IMR-90 (cell line): ENCODE results near the gene PTPRG. TPM values are rescaled to one million over a fixed set of nuclear protein-coding genes. Genes with fewer than 3 reads are reported as not detected.

Source experiments
- ATAC-seq: fragments of 200-7000 bp; cut with Tn5 transposase; 2 replicates; pipeline ENCODE4 v1.9.1; 2020; ENCODE audit warnings: low read depth, mild to moderate bottlenecking, moderate library complexity
- BruUV-seq: library from RNA; stranded (reverse); fragments of 400-500 nt; replicated peaks from 2 replicates; lab custom pipeline; 2021; lab: Mats Ljungman, UMichigan
- CTCF ChIA-PET: fragments of 300-600 bp; formaldehyde crosslinking; extraction: SDS; loops from one replicate; lab custom pipeline; 2021; ENCODE audit warnings: antibody characterized with exemption; lab: Yijun Ruan, JAX
- POLR2A ChIA-PET: fragments of 300-600 bp; sonication (Branson Sonifier 250); formaldehyde crosslinking; loops from one replicate; lab custom pipeline; 2022; ENCODE audit warnings: antibody characterized with exemption; ENCODE audit not compliant: unreplicated experiment; lab: Charles Lee
- DNase-seq: peaks from one replicate; pipeline ENCODE4 v3.0.0; 2013
- H2AFZ ChIP-seq: replicated peaks from 2 replicates; pipeline ENCODE3; 2013; ENCODE audit warnings: low read length, mild to moderate bottlenecking; ENCODE audit not compliant: poor library complexity
- H2AK5ac ChIP-seq: 2 replicates; pipeline ENCODE4 v1.6.1; 2013; ENCODE audit warnings: low read depth, low read length, inconsistent platforms
- H2AK9ac ChIP-seq: replicated peaks from 2 replicates; pipeline ENCODE3; 2013; ENCODE audit warnings: mild to moderate bottlenecking, low read depth, low read length, moderate library complexity; ENCODE audit not compliant: poor library complexity
- H2BK120ac ChIP-seq: 2 replicates; pipeline ENCODE4 v1.6.1; 2013; ENCODE audit warnings: low read depth, low read length, inconsistent platforms
- H2BK15ac ChIP-seq: 3 replicates; pipeline ENCODE4 v1.6.1; 2013; ENCODE audit warnings: low read depth, low read length, inconsistent platforms
- H2BK20ac ChIP-seq: 2 replicates; pipeline ENCODE4 v1.6.1; 2013; ENCODE audit warnings: low read depth, mild to moderate bottlenecking, inconsistent platforms, low read length, moderate library complexity
- H2BK5ac ChIP-seq: 2 replicates; pipeline ENCODE4 v1.6.1; 2013; ENCODE audit warnings: mild to moderate bottlenecking, low read depth, low read length, inconsistent platforms; ENCODE audit not compliant: poor library complexity, severe bottlenecking
- H3K14ac ChIP-seq: replicated peaks from 2 replicates; pipeline ENCODE4 v1.6.1; 2013; ENCODE audit warnings: low read depth, low read length, inconsistent platforms
- H3K18ac ChIP-seq: 2 replicates; pipeline ENCODE4 v1.6.1; 2013; ENCODE audit warnings: low read depth, low read length, control low read depth
- H3K23ac ChIP-seq: 2 replicates; pipeline ENCODE4 v1.6.1; 2013; ENCODE audit warnings: low read depth, low read length, inconsistent platforms
- H3K27ac ChIP-seq: 2 replicates; pipeline ENCODE4 v1.5.1; 2013; ENCODE audit warnings: mild to moderate bottlenecking, control low read depth, low read length; ENCODE audit not compliant: insufficient read depth
- H3K27me3 ChIP-seq: 2 replicates; pipeline ENCODE4 v1.6.1; 2013; ENCODE audit warnings: low read length; ENCODE audit not compliant: control insufficient read depth, insufficient read depth
- H3K36me3 ChIP-seq: 2 replicates; pipeline ENCODE4 v1.6.1; 2013; ENCODE audit warnings: low read length, mixed read lengths; ENCODE audit not compliant: control insufficient read depth, insufficient read depth
- H3K4ac ChIP-seq: 2 replicates; pipeline ENCODE4 v1.6.1; 2013; ENCODE audit warnings: low read depth, low read length, inconsistent platforms
- H3K4me1 ChIP-seq: 2 replicates; pipeline ENCODE4 v1.6.1; 2013; ENCODE audit warnings: low read length, mixed read lengths; ENCODE audit not compliant: control insufficient read depth, insufficient read depth
- H3K4me2 ChIP-seq: 2 replicates; pipeline ENCODE4 v1.6.1; 2013; ENCODE audit warnings: low read depth, mild to moderate bottlenecking, control low read depth, low read length, moderate library complexity
- H3K4me3 ChIP-seq: 2 replicates; pipeline ENCODE4 v1.5.1; 2013; ENCODE audit warnings: low read depth, mild to moderate bottlenecking, control low read depth, low read length, moderate library complexity; ENCODE audit not compliant: insufficient read depth
- H3K56ac ChIP-seq: 2 replicates; pipeline ENCODE4 v1.6.1; 2013; ENCODE audit warnings: low read length, inconsistent platforms; ENCODE audit not compliant: insufficient read depth; ENCODE audit errors: extremely low read depth
- H3K79me1 ChIP-seq, 2 experiments: 2 replicates each; pipeline ENCODE4 v1.6.1; 2013; ENCODE audit warnings: low read length in 2 of 2, inconsistent platforms in 1 of 2, low read depth in 1 of 2
- H3K9ac ChIP-seq: 2 replicates; pipeline ENCODE4 v1.6.1; 2013; ENCODE audit warnings: low read depth, low read length, control low read depth
- H3K9me1 ChIP-seq: 2 replicates; pipeline ENCODE4 v1.6.1; 2013; ENCODE audit warnings: low read length, inconsistent platforms; ENCODE audit not compliant: insufficient read depth
- H3K9me3 ChIP-seq: 2 replicates; pipeline ENCODE4 v1.6.1; 2013; ENCODE audit warnings: low read length; ENCODE audit not compliant: control insufficient read depth, insufficient read depth
- H4K20me1 ChIP-seq: 2 replicates; pipeline ENCODE4 v1.6.1; 2013; ENCODE audit warnings: low read length, inconsistent platforms; ENCODE audit not compliant: insufficient read depth
- H4K5ac ChIP-seq: 2 replicates; pipeline ENCODE4 v1.6.1; 2013; ENCODE audit warnings: mild to moderate bottlenecking, low read depth, low read length, control low read depth
- H4K8ac ChIP-seq, 2 experiments: 2 replicates each; pipeline ENCODE4 v1.6.1; 2013; ENCODE audit warnings: low read depth in 2 of 2, low read length in 2 of 2, control low read depth in 1 of 2, inconsistent platforms in 1 of 2
- H4K91ac ChIP-seq: 2 replicates; pipeline ENCODE4 v1.6.1; 2013; ENCODE audit warnings: low read depth, low read length, inconsistent platforms; ENCODE audit not compliant: insufficient read depth
- BHLHE40 ChIP-seq: fragments of 150-350 bp; IDR thresholded peaks from 2 replicates; pipeline ENCODE4 v1.6.1; 2016; ENCODE audit warnings: mild to moderate bottlenecking, low read depth, low read length
- CEBPB ChIP-seq: IDR thresholded peaks from 2 replicates; pipeline ENCODE4 v1.6.1; 2012; ENCODE audit warnings: low read depth, low read length, improper control_type of control experiment
- CHD1 ChIP-seq: IDR thresholded peaks from 2 replicates; pipeline ENCODE4 v1.6.1; 2012; ENCODE audit warnings: low read depth, low read length, improper control_type of control experiment
- FOS ChIP-seq: fragments of 150-350 bp; IDR thresholded peaks from 2 replicates; pipeline ENCODE4 v1.6.1; 2016; ENCODE audit warnings: low read depth, low read length
- MAFK ChIP-seq: IDR thresholded peaks from 2 replicates; pipeline ENCODE4 v1.6.1; 2012; ENCODE audit warnings: low read depth, low read length, improper control_type of control experiment
- MAZ ChIP-seq: IDR thresholded peaks from 2 replicates; pipeline ENCODE4 v1.6.1; 2012; ENCODE audit warnings: low read depth, mild to moderate bottlenecking, low read length, improper control_type of control experiment, moderate library complexity, borderline replicate concordance
- MXI1 ChIP-seq: IDR thresholded peaks from 2 replicates; pipeline ENCODE4 v1.6.1; 2012; ENCODE audit warnings: low read depth, mild to moderate bottlenecking, low read length, moderate library complexity, borderline replicate concordance
- NFE2L2 ChIP-seq: fragments of 150-350 bp; IDR thresholded peaks from 2 replicates; pipeline ENCODE4 v1.6.1; 2016; ENCODE audit warnings: low read depth, mild to moderate bottlenecking, low read length
- POLR2A ChIP-seq: IDR thresholded peaks from 2 replicates; pipeline ENCODE4 v1.6.1; 2012; ENCODE audit warnings: mild to moderate bottlenecking, low read depth, low read length
- RAD21 ChIP-seq: IDR thresholded peaks from 2 replicates; pipeline ENCODE4 v1.6.1; 2012; ENCODE audit warnings: low read length, improper control_type of control experiment
- RCOR1 ChIP-seq: IDR thresholded peaks from 2 replicates; pipeline ENCODE4 v1.6.1; 2012; ENCODE audit warnings: mild to moderate bottlenecking, low read length, improper control_type of control experiment; ENCODE audit not compliant: insufficient replicate concordance
- SMC3 ChIP-seq: fragments of 150-350 bp; IDR thresholded peaks from 2 replicates; pipeline ENCODE4 v1.6.1; 2016; ENCODE audit warnings: low read depth, mild to moderate bottlenecking, antibody characterized with exemption, low read length, moderate library complexity
- WGBS, 2 experiments: methylation state at CpG; one replicate each; pipeline versions ENCODE4 v1.1.5 to v1.1.7; 2013; ENCODE audit warnings: missing lambda C conversion rate in 2 of 2; ENCODE audit not compliant: insufficient read length in 1 of 2; ENCODE audit errors: extremely low coverage in 2 of 2; 5-methylcytosine and 5-hydroxymethylcytosine counted together
- dilution Hi-C: fragments of 300-500 bp; cut with HindIII; formaldehyde crosslinking; loops from one replicate; pipeline ENCODE4 v1.14.3; 2018; ENCODE audit warnings: low sequenced_read_pairs; ENCODE audit not compliant: unreplicated experiment
- in situ Hi-C: fragments of 300-500 bp; cut with MboI; formaldehyde crosslinking; loops from 3 replicates; pipeline ENCODE4 v1.14.3; 2019; ENCODE audit warnings: low sequenced_read_pairs, inconsistent platforms, mixed read lengths
- intact Hi-C: fragments of 100-400 bp; cut with micrococcal nuclease; formaldehyde crosslinking; loops from 2 replicates; pipeline ENCODE4 v1.10.0; 2022
- polyA plus RNA-seq, 3 experiments: library from polyadenylated mRNA; depleted of rRNA; stranded (reverse); fragments of >200 nt; gene quantifications; 2 replicates each; pipeline ENCODE4 v1.2.3, GENCODE V29; 2012; ENCODE audit warnings: low replicate concordance in 1 of 3
- total RNA-seq: library from RNA; depleted of rRNA; stranded (reverse); fragments of >200 nt; gene quantifications from 2 replicates; pipeline ENCODE4 v1.2.3, GENCODE V29; 2012
- TF ChIP-seq, protein P1 (sequence below): fragments of 150-350 bp; IDR thresholded peaks from 2 replicates; pipeline ENCODE4 v1.6.1; 2016; ENCODE audit warnings: low read depth, mild to moderate bottlenecking, low read length, moderate library complexity, borderline replicate concordance
- TF ChIP-seq, protein P2 (sequence below): fragments of 150-350 bp; IDR thresholded peaks from 2 replicates; pipeline ENCODE4 v1.6.1; 2017; ENCODE audit warnings: mild to moderate bottlenecking, antibody characterized with exemption, low read length, low read depth
- TF ChIP-seq, protein P3 (sequence below): conservative IDR thresholded peaks from 2 replicates; pipeline ENCODE4 v1.5.1; 2012; ENCODE audit warnings: mild to moderate bottlenecking, low read depth, low read length, improper control_type of control experiment

PTPRG gene
- total and polyA plus RNA-seq, 2 of the 4 experiments (the other 2 are of a cell fraction), result 7.7 to 31.0 TPM

DNA sequence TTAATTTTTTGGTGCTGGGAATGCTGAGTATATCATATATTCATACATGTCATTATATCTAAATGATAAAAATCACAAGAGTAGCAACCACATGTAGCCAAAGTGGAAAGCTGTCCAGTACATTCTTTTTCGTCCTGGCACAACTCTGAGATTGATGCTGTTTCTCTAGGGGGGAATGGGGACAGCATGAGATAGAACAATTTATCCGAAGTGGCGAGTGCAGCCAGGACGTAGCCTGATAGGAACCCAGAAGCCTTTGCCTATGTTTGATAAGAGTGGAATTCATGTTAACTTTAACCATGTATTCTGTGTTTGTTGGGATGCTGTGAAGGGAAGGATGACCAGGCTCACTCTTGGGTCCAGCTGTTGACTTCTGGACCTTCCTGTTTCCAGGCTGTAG, 20.9 kb downstream of the PTPRG start:
- H3K79me1 ChIP-seq, result peaks cover 44 to 86% of the 10 kb centered on the region in 2 experiments
- no peak overlapping the region for H2BK120ac ChIP-seq
- dilution Hi-C loops, result no loop called here
- H3K23ac ChIP-seq, result no peak overlapping the region
- no TSS peak for BruUV-seq
- H4K8ac ChIP-seq, result no peak overlapping the region
- H4K5ac ChIP-seq, result no peak overlapping the region
- H2BK5ac ChIP-seq, result no peak overlapping the region
- no peaks in the 10 kb centered on the region for H3K9me3 ChIP-seq
- no peak overlapping the region for H3K56ac ChIP-seq
- in situ Hi-C loops, result no loop called here
- intact Hi-C loops, result no loop called here
- POLR2A ChIA-PET, result no interaction called here
- H2BK20ac ChIP-seq, result no peak overlapping the region
- H4K91ac ChIP-seq, result no peak overlapping the region
- no peak overlapping the region for H2AFZ ChIP-seq
- TF ChIP-seq CHD1, result no peak
- no peak for TF ChIP-seq BHLHE40
- TF ChIP-seq RAD21, result no peak
- no peak for TF ChIP-seq MAFK
- TF ChIP-seq MXI1, result no peak
- TF ChIP-seq POLR2A, result no peak
- no peak for TF ChIP-seq MAZ
- no peak for TF ChIP-seq CEBPB
- no peak for TF ChIP-seq FOS
- TF ChIP-seq, protein P1, sequence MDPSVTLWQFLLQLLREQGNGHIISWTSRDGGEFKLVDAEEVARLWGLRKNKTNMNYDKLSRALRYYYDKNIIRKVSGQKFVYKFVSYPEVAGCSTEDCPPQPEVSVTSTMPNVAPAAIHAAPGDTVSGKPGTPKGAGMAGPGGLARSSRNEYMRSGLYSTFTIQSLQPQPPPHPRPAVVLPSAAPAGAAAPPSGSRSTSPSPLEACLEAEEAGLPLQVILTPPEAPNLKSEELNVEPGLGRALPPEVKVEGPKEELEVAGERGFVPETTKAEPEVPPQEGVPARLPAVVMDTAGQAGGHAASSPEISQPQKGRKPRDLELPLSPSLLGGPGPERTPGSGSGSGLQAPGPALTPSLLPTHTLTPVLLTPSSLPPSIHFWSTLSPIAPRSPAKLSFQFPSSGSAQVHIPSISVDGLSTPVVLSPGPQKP, result no peak
- no peak for TF ChIP-seq RCOR1
- TF ChIP-seq, protein P2, sequence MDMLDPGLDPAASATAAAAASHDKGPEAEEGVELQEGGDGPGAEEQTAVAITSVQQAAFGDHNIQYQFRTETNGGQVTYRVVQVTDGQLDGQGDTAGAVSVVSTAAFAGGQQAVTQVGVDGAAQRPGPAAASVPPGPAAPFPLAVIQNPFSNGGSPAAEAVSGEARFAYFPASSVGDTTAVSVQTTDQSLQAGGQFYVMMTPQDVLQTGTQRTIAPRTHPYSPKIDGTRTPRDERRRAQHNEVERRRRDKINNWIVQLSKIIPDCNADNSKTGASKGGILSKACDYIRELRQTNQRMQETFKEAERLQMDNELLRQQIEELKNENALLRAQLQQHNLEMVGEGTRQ, result no peak
- no peak for TF ChIP-seq SMC3
- TF ChIP-seq, protein P3, sequence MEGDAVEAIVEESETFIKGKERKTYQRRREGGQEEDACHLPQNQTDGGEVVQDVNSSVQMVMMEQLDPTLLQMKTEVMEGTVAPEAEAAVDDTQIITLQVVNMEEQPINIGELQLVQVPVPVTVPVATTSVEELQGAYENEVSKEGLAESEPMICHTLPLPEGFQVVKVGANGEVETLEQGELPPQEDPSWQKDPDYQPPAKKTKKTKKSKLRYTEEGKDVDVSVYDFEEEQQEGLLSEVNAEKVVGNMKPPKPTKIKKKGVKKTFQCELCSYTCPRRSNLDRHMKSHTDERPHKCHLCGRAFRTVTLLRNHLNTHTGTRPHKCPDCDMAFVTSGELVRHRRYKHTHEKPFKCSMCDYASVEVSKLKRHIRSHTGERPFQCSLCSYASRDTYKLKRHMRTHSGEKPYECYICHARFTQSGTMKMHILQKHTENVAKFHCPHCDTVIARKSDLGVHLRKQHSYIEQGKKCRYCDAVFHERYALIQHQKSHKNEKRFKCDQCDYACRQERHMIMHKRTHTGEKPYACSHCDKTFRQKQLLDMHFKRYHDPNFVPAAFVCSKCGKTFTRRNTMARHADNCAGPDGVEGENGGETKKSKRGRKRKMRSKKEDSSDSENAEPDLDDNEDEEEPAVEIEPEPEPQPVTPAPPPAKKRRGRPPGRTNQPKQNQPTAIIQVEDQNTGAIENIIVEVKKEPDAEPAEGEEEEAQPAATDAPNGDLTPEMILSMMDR, result no peak
- no peak for TF ChIP-seq NFE2L2
- no peak overlapping the region for H3K27ac ChIP-seq
- WGBS, 2 experiments, result 100% methylated on average over 3 of the region's 4 CpGs; no CpG with 5 or more reads in 1 of the 2 experiments
- H2AK5ac ChIP-seq, result no peak overlapping the region
- peaks cover 17% of the 10 kb centered on the region for H3K9me1 ChIP-seq
- CTCF ChIA-PET, result no interaction called here
- ATAC-seq (no peak), DNase-seq (no peak)
- H2AK9ac ChIP-seq, result no peak overlapping the region
- H4K20me1 ChIP-seq, result peaks cover 8% of the 10 kb centered on the region; the same call in 1 of the 2 replicates
- no peak overlapping the region for H3K4ac ChIP-seq
- no peak overlapping the region for H2BK15ac ChIP-seq
- H3K27me3 ChIP-seq, result no peaks in the 10 kb centered on the region
- H3K14ac ChIP-seq, result no peak overlapping the region
- H3K4me1 ChIP-seq, result peaks cover 8% of the 10 kb centered on the region
- no peak overlapping the region for H3K4me2 ChIP-seq
- H3K36me3 ChIP-seq, result no peaks in the 10 kb centered on the region
- no peak overlapping the region for H3K9ac ChIP-seq
- H3K4me3 ChIP-seq, result no peak overlapping the region
- no peak overlapping the region for H3K18ac ChIP-seq
